NCI-H128 (cell line): ENCODE data around the gene PRSS33.

Experiments used
- DNase-seq: peaks from one replicate; lab custom pipeline; 2025; ENCODE audit not compliant: unreplicated experiment; lab: John Stamatoyannopoulos, UW

The PRSS33 gene

GRCh38 chr16:2799205-2799858 is 12.0 kb upstream of the PRSS33 start:
- DNase-seq, result no peak

- DNase-seq, result no peak
Measured at GRCh38 chr16:2798723-2799204, 11.4 kb upstream of the PRSS33 start.

- DNase-seq, result no peak
Measured at GRCh38 chr16:2795395-2796143, 8.2 kb upstream of the PRSS33 start.

- no peak for DNase-seq
Measured at GRCh38 chr16:2792940-2793339, 5.6 kb upstream of the PRSS33 start.

DNA sequence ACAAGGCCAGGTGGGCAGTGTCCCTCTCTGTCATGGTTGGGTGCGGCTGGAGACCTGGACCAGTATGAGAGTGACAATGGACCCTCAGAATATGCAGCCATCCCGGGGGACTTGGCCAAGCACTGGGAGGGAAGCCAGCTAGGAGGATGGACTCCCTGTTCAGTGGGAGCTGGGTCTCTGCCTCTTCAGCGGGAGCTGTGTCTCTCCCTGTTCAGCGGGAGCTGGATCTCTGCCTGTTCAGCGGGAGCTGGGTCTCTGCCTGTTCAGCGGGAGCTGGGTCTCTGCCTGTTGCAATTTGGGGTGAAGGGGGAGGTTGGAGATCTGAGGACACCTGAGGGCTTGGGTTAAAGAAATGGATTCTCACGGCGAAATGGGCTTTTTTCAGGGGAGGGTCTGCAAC is 3.8 kb upstream of the PRSS33 start:
- no peak for DNase-seq

- no peak for DNase-seq
Measured at GRCh38 chr16:2790631-2791030, 3.3 kb upstream of the PRSS33 start.

- DNase-seq, result no peak
Measured at GRCh38 chr16:2787961-2788360, 601 bp upstream of the PRSS33 start.

GRCh38 chr16:2786826-2787151 is 571 bp downstream of the PRSS33 start:
- no peak for DNase-seq

DNA sequence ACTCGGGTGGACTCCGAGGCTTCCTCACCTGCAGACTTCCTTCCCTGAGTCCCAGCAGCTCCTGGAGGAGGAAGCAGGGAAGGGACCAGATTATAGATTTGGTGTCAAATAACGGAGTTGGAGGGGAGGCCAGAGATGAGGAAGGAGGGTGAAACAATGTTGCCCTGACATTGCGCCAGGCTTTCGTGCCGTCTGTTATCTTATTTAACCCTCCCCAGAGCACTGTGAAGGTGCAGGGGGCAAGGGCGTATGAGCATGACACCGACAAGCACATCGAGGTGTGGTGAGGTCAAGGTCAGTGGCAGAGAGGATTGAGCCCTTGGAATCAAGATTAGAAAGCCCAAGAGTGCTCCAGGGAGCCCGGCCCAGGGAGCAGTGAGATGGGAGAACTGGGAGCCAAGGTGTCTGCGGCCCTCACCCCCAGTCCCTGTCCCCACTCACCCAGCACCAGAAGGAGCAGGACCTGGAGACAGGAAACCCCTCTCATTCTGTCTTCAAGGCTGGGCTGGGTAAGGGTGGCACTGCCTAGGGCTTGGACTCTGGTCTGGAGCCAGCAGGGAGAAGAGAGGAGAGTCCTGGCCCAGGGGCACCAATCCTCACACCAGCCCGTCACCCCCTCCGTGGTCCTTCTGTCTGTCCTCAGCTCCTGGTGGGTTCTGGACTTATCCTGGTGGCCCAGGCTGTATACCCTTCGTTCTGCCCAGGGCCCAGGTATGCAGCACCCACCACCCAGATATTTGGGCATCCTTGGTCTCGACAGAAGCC is 1.1 kb downstream of the PRSS33 start:
- no peak for DNase-seq

GRCh38 chr16:2785101-2785991 is 2.0 kb downstream of the PRSS33 start:
- no peak for DNase-seq

GRCh38 chr16:2784358-2785100 is 2.8 kb downstream of the PRSS33 start:
- DNase-seq, result no peak

DNA sequence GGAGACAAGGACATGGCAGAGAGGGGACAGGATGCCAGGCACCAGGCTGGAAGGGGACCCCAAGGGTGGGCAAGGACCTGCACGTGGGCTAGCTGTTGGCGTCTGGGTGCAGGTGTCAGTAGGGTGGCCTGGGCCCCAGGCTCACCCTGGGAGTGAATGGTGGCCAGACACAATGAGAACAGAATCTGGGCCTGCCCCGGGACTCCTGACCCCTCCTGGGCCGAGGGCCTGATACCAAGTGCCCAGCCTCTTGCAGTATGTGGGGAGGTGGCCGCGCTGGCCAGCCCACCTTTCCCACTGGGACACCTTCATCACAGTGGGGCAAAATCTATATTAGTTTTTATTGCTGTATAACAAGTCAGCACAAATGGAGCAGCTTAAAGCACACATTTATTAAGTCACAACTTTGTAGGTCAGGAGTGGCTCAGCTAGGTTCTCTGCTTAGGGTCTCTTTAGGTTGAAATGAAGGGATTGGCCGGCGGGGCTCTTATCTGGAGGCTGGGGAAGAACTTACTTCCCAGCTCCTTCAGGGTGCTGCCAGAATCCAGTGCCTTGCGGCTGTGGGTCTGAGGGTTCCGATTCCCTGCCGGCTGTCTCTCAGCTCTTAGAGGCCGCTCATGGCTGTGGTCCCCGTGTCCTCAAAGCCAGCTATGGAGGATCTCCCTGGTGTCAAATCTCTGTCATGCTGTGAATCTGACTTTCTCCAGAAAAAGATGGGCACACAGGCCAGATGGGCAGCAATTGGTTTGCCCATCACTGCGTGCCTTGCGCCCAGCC is 3.6 kb downstream of the PRSS33 start:
- no peak for DNase-seq

- DNase-seq, result no peak
Measured at GRCh38 chr16:2782583-2783351, 4.6 kb downstream of the PRSS33 start.

DNA sequence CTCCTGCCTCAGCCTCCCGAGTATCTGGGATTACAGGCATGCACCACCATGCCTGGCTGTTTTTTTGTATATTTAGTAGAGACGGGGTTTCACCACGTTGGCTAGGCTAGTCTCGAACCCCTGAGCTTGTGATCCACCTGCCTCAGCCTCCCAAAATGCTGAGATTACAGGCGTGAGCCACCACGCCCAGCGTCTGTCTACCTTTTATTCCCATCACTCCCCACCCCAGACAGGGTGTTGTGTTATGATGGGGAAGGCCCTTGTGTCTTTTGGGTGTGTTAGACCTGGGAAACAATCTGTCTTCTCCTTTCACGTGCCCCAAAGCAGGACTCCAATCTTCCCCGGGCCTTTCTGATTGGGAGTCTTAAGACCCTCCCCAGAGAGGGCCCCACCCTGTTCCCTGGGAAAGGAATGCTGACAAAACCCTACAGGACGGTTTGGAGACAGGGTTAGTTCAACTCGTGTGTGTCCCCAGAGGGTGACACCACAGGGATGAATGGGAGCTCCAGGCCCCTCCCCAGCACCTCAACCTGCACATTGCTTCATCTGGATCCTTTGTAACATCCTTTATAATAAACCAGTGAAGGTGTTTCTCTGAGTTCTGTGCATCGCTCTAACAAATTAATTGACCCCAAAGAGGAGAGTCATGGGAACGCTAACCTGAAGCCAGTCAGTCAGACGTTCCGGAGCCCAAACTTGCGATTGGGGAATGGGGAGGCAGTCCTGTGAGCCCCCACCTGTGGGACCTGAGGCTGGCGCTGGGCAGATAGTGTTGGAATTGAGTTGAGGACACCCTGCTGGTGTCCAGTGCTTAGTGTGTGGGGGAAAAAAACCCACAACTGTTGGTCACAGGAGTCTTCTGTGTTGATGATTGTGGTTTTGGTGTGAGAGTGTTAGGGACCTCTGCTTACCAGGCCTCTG is 7.1 kb downstream of the PRSS33 start:
- DNase-seq, result no peak

GRCh38 chr16:2779151-2779920 is 8.0 kb downstream of the PRSS33 start:
- no peak for DNase-seq

DNA sequence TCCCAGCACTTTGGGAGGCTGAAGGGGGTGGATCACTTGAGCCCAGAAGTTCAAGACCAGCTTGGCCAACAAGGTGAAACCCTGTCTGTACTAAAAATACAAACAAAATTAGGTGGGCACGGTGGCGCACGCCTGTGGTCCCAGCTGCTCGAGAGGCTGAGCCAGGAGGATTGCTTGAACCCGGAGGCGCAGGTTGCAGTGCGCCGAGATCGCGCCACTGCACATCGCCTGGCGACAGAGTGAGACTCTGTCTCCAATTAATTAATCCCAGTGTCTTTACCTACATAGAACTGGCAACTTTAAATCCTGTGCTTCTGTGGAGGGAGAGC is 8.8 kb downstream of the PRSS33 start:
- no peak for DNase-seq
